ENCODE data around the gene TIPIN. TPM values are rescaled to one million over a fixed set of nuclear protein-coding genes. Genes with fewer than 3 reads are reported as not detected.
"Not testable (repeated sequence)": the region's sequence is repeated elsewhere in the genome, so short reads cannot be mapped to it uniquely, and the experiment has no call there.

TIPIN gene, protein sequence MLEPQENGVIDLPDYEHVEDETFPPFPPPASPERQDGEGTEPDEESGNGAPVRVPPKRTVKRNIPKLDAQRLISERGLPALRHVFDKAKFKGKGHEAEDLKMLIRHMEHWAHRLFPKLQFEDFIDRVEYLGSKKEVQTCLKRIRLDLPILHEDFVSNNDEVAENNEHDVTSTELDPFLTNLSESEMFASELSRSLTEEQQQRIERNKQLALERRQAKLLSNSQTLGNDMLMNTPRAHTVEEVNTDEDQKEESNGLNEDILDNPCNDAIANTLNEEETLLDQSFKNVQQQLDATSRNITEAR
- total RNA-seq, result 56.2 and 60.0 TPM in 2 replicates

DNA sequence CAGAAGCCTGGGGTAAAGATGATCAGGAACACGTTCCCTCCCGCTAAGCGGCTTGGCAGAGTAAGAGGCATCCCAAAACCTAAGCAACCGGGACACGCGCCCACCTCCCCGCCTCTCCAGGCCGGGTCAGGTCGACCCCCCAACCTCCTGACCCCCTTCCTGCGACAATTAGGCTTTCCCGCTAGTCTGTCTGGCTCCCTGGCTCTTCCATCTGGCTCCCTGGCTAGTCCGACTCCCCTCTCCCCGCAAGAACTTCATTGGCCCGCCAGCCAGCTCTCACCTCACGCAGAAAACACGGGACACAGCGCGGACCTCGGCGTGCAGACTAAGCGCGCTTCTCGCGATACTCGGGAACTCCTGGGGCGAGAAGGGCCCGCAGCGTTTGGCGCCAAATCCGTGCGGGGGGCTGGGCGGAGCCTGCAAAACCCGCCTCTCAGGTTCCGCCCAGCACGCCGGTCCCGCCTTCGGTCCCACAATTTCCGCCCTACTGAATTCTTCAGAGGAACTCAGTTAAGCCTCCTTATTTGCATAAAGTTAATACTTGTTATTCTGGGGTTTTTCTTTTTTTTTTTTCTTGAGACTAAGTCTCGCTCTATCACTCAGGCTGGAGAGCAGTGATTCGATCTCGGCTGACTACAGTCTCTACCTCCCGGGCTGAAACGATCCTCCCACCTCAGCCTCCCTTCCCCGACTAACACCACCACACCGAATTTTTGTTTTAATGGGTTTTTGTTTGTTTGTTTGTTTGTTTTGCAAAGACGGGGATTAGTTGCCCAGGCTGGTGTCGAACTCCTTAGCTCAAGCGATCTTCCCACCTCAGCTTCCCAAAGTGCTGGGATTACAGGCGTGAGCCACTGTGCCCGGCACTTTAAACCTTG, at the start of gene TIPIN:
Gene TIPIN, minus strand, starts transcription at position 327 of the 878 bp plus-strand sequence. CDS start 3,738 bp downstream, outside the sequence.
- Mint-ChIP-seq H3K36me3 (ENCODE audit: low read depth) (peaks cover 20% of the 10 kb centered on the region), H3K4me3 (peak within 1 kb of the TSS; percentile 93), H3K4me1 (peaks cover 23% of the 10 kb centered on the region), H3K27me3 (no peaks in the 10 kb centered on the region), H3K9me3 (no peaks in the 10 kb centered on the region), H3K27ac (peak within 1 kb of the TSS; percentile 96)
- intact Hi-C loops (cut with micrococcal nuclease), result loop anchor here (1.0 to 5.0 kb wide), 6 partner anchors 14 to 149 kb away; partner anchors contain the start of genes DIS3L, MAP2K1, SNAPC5 and ZWILCH
- peak; percentile 99 for DNase-seq

DNA sequence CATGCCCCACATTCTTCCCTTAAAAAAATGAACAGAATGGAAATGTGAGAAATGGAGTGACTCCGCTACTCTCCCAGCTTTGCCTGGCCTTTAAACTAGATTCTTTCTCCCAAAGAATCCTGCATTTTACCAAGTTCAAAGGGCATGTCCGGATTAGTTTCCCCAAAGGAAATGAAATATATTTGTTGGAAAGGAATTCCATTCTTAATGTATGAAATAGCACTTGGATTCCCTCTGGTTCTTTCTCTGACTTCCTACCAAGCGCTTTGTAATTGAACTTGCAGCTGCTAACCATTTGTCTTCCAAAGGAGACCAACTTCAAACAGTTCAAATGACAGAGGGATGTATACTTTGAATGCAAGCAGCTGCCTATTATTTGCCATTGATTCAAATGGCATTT, 49.1 kb upstream of the TIPIN start:
- no peak overlapping the region for H3K4me3 Mint-ChIP-seq

DNA sequence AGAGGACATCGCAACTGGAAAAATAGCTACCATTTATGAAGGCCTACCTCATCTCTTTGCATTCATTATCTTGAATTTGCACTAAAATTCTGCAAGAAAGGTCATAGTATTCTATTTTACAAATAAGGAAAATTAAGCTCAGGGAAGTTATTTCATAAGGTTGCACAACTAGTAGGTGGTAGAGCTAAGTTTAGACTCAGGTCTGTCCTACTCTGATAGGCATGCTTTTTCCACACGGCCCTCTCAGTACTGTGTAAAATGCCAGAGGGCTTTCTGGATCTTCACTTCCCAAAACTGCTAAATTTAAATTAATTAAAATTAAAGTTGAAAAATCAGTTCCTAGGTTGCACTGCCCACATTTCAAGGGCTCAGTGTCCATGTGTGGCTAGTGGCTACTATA, 48.5 kb upstream of the TIPIN start:
- Mint-ChIP-seq H3K4me3 (peak overlapping the region; percentile 55), H3K9me3 (no peaks in the 10 kb centered on the region), H3K4me1 (peaks cover 81% of the 10 kb centered on the region), H3K27ac (no peak overlapping the region), H3K36me3 (ENCODE audit: low read depth) (peaks cover 12% of the 10 kb centered on the region), H3K27me3 (no peaks in the 10 kb centered on the region)
- no peak for DNase-seq
- intact Hi-C loops (cut with micrococcal nuclease), result no loop called here

More for the DNA sequence above, 49.1 kb upstream of the TIPIN start:
- DNase-seq, result no peak
- H3K27me3 Mint-ChIP-seq, result no peaks in the 10 kb centered on the region
- intact Hi-C loops (cut with micrococcal nuclease), result no loop called here
- H3K36me3 Mint-ChIP-seq (ENCODE audit: low read depth), result peaks cover 9% of the 10 kb centered on the region
- peaks cover 79% of the 10 kb centered on the region for H3K4me1 Mint-ChIP-seq
- H3K9me3 Mint-ChIP-seq, result no peaks in the 10 kb centered on the region
- no peak overlapping the region for H3K27ac Mint-ChIP-seq

DNA sequence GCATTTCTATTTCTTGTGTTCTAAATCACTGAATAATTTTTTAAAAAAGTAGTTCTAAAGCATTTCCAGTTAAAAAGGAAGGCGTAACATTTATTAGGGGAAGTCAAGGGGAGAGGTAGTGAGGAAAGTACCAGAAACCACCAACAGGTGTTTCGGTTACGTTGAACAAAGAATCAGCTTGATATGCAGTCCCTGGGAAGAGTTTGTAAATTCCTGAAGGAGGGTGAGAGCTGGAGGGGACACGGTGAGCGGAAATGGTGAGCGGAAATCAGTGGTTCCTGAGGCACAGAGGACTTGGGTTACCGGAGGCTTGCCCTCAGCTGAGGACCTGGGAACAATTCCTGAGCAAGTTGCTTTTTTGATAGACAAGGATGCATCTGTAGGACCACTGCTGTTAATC, 48.0 kb upstream of the TIPIN start:
- H3K9me3 Mint-ChIP-seq, result no peaks in the 10 kb centered on the region
- H3K27me3 Mint-ChIP-seq, result no peaks in the 10 kb centered on the region
- H3K4me1 Mint-ChIP-seq, result peaks cover 78% of the 10 kb centered on the region
- peaks cover 12% of the 10 kb centered on the region for H3K36me3 Mint-ChIP-seq (ENCODE audit: low read depth)
- H3K4me3 Mint-ChIP-seq, result peak overlapping the region; percentile 55
- DNase-seq, result no peak
- intact Hi-C loops (cut with micrococcal nuclease), result no loop called here
- no peak overlapping the region for H3K27ac Mint-ChIP-seq

DNA sequence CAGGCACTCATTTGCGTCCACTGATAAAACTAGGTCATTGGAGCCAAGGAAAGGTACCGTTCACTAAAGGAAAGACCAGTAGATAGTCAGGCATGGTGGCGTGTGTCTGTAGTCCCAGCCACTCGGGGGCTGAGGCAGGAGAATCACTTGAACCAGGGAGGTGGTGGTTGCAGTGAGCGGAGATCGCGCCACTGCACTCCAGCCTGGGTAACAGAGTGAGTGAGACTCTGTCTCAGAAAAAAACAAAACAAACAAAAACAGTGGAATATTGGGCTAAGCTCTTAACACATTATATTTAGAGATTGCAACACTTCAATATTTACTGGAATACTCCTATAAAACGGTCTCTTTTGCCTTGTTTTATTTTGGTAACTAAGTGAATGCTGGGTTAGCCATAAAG, 47.6 kb upstream of the TIPIN start:
- Mint-ChIP-seq H3K27me3 (no peaks in the 10 kb centered on the region), H3K4me1 (peaks cover 78% of the 10 kb centered on the region), H3K9me3 (no peaks in the 10 kb centered on the region), H3K4me3 (peak overlapping the region; percentile 55), H3K36me3 (ENCODE audit: low read depth) (peaks cover 14% of the 10 kb centered on the region), H3K27ac (no peak overlapping the region)
- no peak for DNase-seq
- intact Hi-C loops (cut with micrococcal nuclease), result no loop called here

DNA sequence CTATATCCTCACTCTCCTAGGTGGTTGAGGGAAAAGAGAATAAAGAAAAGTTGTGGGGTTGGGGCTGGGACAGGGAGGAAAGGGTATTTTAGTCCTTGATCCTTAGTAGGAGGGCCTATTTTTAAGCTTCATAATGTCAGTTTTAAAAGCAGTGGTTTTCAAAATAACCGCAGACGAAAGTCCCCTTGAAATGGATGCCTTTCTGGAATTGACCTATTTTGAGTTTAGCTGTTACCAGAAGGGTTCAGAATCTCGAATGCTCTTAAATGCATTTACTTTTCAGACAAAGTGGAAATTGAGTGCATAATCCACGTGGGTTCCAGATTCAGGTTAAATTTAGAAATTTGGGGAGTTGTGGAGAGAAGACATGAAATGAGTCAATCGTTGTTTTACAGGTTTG, 46.8 kb upstream of the TIPIN start:
- H3K4me3 Mint-ChIP-seq, result no peak overlapping the region
- intact Hi-C loops (cut with micrococcal nuclease), result no loop called here
- no peak for DNase-seq
- peaks cover 72% of the 10 kb centered on the region for H3K4me1 Mint-ChIP-seq
- H3K27me3 Mint-ChIP-seq, result no peaks in the 10 kb centered on the region
- H3K36me3 Mint-ChIP-seq (ENCODE audit: low read depth), result peaks cover 13% of the 10 kb centered on the region
- H3K9me3 Mint-ChIP-seq, result no peaks in the 10 kb centered on the region
- no peak overlapping the region for H3K27ac Mint-ChIP-seq

DNA sequence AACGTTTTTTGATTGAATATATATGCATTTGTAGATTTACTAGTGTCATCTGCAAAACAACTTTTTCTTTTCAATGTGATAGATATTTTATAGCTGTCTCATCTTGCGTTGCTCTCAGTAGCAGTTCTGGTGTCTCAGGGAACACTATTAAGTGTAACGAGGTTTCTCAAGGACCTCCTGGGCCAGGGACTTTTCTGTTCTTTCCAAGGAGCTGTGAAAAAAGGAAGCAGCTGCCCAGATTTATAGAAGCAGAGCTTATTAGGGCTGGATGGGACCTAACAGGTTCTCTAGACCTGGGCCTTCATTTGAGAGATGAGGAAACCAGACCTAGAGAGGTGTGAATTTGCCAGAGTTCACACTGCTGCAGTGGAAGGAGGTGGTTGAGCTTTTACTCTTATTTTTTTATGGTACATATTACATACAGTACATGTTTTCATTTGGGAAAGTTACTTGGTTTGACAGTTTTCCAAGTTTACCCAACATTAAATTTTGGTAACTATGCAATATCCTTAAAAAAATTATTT, 46.3 kb upstream of the TIPIN start:
- no peak for DNase-seq
- H3K36me3 Mint-ChIP-seq (ENCODE audit: low read depth), result peaks cover 17% of the 10 kb centered on the region
- H3K4me1 Mint-ChIP-seq, result peaks cover 70% of the 10 kb centered on the region
- H3K4me3 Mint-ChIP-seq, result peak overlapping the region; percentile 57
- H3K9me3 Mint-ChIP-seq, result no peaks in the 10 kb centered on the region
- H3K27me3 Mint-ChIP-seq, result no peaks in the 10 kb centered on the region
- H3K27ac Mint-ChIP-seq, result no peak overlapping the region
- intact Hi-C loops (cut with micrococcal nuclease), result no loop called here

DNA sequence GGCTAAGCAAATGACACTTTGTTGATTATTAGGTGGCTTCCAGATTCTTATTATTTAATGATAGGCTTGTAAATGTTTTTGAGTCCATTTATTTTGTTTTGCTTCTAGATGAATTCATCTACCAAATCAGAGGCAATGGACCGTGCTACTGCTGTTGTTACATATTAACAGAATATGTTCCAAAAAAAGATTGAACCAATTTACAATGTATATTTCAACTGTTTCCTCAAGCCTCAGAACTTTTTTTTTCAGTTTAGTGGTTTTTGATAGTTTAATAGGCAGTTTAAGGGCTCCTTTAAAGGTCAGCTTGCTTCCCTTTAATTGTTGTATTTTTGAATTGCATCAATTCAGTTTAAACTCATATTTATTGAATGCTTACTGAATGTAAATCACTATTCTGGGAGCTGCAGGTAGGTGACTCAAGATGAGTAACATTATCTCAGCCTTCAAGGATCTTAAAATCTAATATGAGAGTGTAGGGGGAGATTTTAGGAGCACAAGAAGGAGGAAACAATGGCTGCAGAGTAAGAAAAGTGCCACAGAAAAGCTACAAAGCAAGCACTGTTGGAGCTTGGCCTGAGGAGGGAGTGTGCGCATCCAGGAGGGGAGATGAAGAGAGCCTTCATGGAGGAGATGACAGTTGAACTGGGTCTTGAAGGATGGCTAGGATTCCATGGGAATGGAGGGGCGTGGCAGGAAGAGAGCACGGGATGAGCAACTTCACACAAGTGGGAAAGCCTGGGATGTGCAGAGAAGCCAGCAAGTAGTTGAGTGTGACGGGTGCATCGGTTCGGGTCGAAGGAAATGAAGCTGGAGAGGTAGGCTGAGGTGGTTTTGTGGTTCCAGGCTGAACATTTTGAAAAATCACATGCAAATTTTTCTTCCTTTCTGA, 44.9 kb upstream of the TIPIN start:
- peak; percentile 78 for DNase-seq
- Mint-ChIP-seq H3K36me3 (ENCODE audit: low read depth) (peaks cover 23% of the 10 kb centered on the region), H3K27ac (peak overlapping the region; percentile 25), H3K27me3 (no peaks in the 10 kb centered on the region), H3K4me1 (peaks cover 68% of the 10 kb centered on the region), H3K9me3 (no peaks in the 10 kb centered on the region), H3K4me3 (peak overlapping the region; percentile 73)
- intact Hi-C loops (cut with micrococcal nuclease), result loop anchor here (1.0 to 2.0 kb wide), 2 partner anchors 11 to 15 kb away; partner anchors contain the start of gene MAP2K1

DNA sequence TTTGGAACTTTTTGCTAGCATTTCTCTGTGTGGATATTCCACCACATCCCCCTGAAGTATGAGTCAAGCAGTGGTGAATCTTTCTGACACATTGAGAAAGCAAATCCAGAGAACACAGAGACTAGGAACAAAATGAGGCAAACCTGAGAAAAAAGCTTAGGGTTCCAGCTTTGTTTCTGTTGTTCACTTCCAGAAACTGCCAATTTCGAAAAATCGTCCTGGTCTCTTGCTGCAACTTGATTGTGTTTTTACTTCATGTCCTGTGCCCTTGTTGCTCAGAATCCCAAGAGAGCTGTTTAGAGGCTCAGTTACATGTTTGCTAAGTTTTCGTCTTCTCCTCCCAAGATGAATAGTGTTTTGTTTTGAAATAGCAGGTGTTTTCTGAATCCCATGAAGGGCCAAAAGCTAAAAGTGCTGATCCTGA, 43.9 kb upstream of the TIPIN start:
- Mint-ChIP-seq H3K27ac (peak overlapping the region; percentile 16), H3K4me1 (peaks cover 64% of the 10 kb centered on the region), H3K27me3 (no peaks in the 10 kb centered on the region), H3K36me3 (ENCODE audit: low read depth) (peaks cover 29% of the 10 kb centered on the region), H3K4me3 (peak overlapping the region; percentile 4), H3K9me3 (no peaks in the 10 kb centered on the region)
- intact Hi-C loops (cut with micrococcal nuclease), result loop anchor here (2.0 kb wide), 1 partner anchor 14 kb away; the partner anchor contains the start of gene MAP2K1
- DNase-seq, result no peak

DNA sequence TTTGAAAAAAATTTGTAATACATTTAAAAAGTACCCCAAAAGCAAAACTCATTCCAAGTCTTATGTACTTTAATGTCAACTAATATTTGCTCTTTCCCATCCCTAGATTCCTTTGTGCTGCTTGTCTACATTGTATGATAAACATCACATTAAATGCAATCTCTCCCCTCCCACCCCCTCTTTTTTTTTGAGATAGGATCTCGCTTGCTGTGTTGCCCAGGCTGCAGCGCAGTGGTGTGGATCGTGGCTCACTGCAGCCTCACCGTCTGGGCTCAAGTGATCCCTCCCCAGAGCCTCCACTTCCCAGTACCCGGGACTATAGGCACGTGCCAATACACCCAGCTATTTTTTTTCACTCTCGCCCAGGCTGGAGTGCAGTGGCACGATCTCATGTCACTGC, 42.8 kb upstream of the TIPIN start:
- Mint-ChIP-seq H3K9me3 (no peaks in the 10 kb centered on the region), H3K4me3 (no peak overlapping the region), H3K27ac (no peak overlapping the region), H3K27me3 (no peaks in the 10 kb centered on the region), H3K36me3 (ENCODE audit: low read depth) (peaks cover 31% of the 10 kb centered on the region), H3K4me1 (peaks cover 67% of the 10 kb centered on the region)
- intact Hi-C loops (cut with micrococcal nuclease), result no loop called here
- no peak for DNase-seq

DNA sequence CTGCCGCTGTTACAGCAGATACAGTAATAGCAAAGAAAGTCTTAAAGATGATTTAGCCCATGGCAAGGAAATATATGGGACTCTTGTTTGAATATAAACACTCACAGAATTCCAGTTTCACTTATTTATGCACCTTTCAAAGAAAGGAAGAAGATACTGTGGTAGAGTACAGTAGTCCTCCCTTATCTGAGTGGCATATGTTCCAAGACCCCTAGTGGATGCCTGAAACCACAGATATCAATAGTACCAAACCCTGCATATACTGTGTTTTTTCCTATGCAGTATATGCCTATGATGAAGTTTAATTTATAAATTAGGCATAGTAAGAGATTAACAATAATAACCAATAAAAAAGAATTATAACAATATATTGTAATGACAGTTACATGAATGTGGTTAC, 38.4 kb upstream of the TIPIN start:
- DNase-seq, result no peak
- Mint-ChIP-seq H3K4me3 (no peak overlapping the region), H3K36me3 (ENCODE audit: low read depth) (peaks cover 45% of the 10 kb centered on the region), H3K4me1 (peaks cover 67% of the 10 kb centered on the region), H3K27me3 (no peaks in the 10 kb centered on the region), H3K9me3 (no peaks in the 10 kb centered on the region), H3K27ac (peak overlapping the region; percentile 45)
- intact Hi-C loops (cut with micrococcal nuclease), result no loop called here

DNA sequence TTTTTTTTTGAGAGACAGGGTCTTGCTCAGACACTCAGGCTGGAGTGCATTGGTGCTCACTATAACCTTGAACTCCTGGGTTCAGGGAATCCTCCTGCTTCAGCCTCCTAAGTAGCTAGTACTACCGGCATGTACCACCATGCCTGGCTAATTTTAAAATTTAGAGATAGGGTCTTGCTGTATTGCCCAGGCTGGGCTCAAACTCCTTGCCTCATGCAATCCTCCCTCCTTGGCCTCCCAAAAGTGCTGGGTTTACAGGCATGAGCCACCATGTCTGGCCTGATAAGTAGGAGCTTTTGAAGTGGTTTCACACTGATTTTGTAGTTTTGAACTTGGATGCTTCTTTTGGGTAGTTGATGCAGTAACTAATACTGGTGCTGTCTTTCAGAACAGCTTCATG, 38.0 kb upstream of the TIPIN start:
- H3K27me3 Mint-ChIP-seq, result no peaks in the 10 kb centered on the region
- intact Hi-C loops (cut with micrococcal nuclease), result no loop called here
- peak overlapping the region; percentile 45 for H3K27ac Mint-ChIP-seq
- no peak overlapping the region for H3K4me3 Mint-ChIP-seq
- DNase-seq, result no peak
- H3K36me3 Mint-ChIP-seq (ENCODE audit: low read depth), result peaks cover 47% of the 10 kb centered on the region
- no peaks in the 10 kb centered on the region for H3K9me3 Mint-ChIP-seq
- H3K4me1 Mint-ChIP-seq, result peaks cover 68% of the 10 kb centered on the region

DNA sequence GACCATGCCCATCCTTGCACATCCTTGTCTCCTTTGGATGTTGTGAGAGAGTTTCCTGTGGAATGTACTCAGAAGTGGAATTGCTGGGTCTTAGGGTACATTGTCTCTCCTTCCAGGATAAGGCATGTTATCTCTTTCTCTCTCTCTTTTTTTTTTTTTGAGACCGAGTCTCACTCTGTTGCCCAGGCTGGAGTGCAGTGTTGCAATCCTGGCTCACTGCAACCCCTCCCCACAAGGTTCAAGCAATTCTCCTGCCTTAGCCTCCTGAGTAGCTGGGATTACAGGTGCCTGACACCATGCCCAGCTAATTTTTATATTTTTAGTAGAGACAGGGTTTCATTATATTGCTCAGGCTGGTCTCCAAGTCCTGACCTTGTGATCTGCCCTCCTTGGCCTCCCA, 36.6 kb upstream of the TIPIN start:
- intact Hi-C loops (cut with micrococcal nuclease); H3K9me3 Mint-ChIP-seq; H3K27me3 Mint-ChIP-seq; DNase-seq: not testable (repeated sequence)
- Mint-ChIP-seq H3K36me3 (ENCODE audit: low read depth) (peaks cover 47% of the 10 kb centered on the region), H3K4me3 (peak overlapping the region; percentile 10), H3K27ac (peak overlapping the region; percentile 41), H3K4me1 (peaks cover 69% of the 10 kb centered on the region)

All from activated CD4-positive, alpha-beta T cell treated with anti-CD3 and anti-CD28 coated beads, Interleukin-2, amount 10 ng/mL, durations not matched to agents 24 days and 14 days (primary cell).